GM12878 (cell line): ENCODE data around the gene DAB2IP.

Experiments used
- CTCF ChIP-seq, 3 experiments: IDR thresholded peaks in 2 of 3; conservative IDR thresholded peaks in 1 of 3; 2 replicates each; pipeline ENCODE4 v1.5.1; 2011; ENCODE audit warnings: low read depth in 3 of 3, low read length in 3 of 3, mild to moderate bottlenecking in 3 of 3, control low read depth in 2 of 3, moderate library complexity in 2 of 3, inconsistent platforms in 1 of 3, mixed read lengths in 1 of 3; ENCODE audit not compliant: control insufficient read depth in 2 of 3, insufficient read depth in 1 of 3; ENCODE audit errors: extremely low read depth in 1 of 3
- E2F8 ChIP-seq: fragments of 450-650 bp; IDR thresholded peaks from 2 replicates; pipeline ENCODE4 v1.6.1; 2018; ENCODE audit warnings: mild to moderate bottlenecking, low read depth, moderate library complexity; ENCODE audit not compliant: partially characterized antibody
- JUND ChIP-seq: IDR thresholded peaks from 2 replicates; pipeline ENCODE4 v1.6.1; 2012; ENCODE audit warnings: low read depth, mild to moderate bottlenecking, low read length, improper control_type of control experiment, moderate library complexity
- PKNOX1 ChIP-seq: fragments of 450-650 bp; IDR thresholded peaks from 2 replicates; pipeline ENCODE4 v1.6.1; 2016; ENCODE audit warnings: mild to moderate bottlenecking
- SREBF2 ChIP-seq: IDR thresholded peaks from 2 replicates; pipeline ENCODE4 v1.6.1; 2012; ENCODE audit warnings: mild to moderate bottlenecking, low read length
- YBX1 ChIP-seq: fragments of 450-650 bp; IDR thresholded peaks from 2 replicates; pipeline ENCODE4 v1.6.1; 2016; ENCODE audit warnings: antibody characterized with exemption
- TF ChIP-seq, protein P1 (sequence below): IDR thresholded peaks from 2 replicates; pipeline ENCODE4 v1.6.1; 2012; ENCODE audit warnings: low read length, inconsistent platforms

DNA sequence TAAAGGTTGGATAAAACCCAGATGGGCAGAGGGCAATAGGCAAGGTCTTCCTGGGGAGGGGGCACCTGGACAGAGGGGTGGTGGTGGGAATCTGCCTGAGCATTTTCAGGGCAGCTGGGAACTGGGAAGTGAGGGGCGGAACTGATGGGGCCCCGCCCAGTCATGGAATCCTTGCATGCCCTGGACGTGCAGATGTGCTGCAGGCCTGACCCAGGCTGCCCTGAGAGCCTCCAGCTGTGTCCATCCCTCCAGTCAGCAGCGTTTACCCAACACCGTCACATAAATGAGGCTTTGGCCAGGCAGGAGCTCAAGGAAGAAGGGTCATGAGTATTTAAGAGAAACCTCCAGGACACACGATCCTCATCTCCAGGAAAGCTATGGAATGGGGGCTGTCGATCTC is 70.3 kb downstream of the DAB2IP start:
- TF ChIP-seq E2F8, result no peak
- TF ChIP-seq CTCF (IDR thresholded peaks at IDR 0.05 in 2 of 3, conservative IDR thresholded peaks at IDR 0.05 in 1 of 3; ENCODE audit: control insufficient read depth in 2 of 3, extremely low read depth in 1 of 3, insufficient read depth in 1 of 3, low read depth in 3 of 3, low read length in 3 of 3), result no peak
- no peak for TF ChIP-seq YBX1
- TF ChIP-seq, protein P1, sequence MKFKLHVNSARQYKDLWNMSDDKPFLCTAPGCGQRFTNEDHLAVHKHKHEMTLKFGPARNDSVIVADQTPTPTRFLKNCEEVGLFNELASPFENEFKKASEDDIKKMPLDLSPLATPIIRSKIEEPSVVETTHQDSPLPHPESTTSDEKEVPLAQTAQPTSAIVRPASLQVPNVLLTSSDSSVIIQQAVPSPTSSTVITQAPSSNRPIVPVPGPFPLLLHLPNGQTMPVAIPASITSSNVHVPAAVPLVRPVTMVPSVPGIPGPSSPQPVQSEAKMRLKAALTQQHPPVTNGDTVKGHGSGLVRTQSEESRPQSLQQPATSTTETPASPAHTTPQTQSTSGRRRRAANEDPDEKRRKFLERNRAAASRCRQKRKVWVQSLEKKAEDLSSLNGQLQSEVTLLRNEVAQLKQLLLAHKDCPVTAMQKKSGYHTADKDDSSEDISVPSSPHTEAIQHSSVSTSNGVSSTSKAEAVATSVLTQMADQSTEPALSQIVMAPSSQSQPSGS, result no peak
- no peak for TF ChIP-seq SREBF2
- TF ChIP-seq JUND, result no peak
- TF ChIP-seq PKNOX1, result no peak
